Lower leg skin (tissue), 3 donors: ENCODE data around the gene ISY1.

Experiments
- POLR2A ChIP-seq, 2 donors: fragments of 450-650 bp; IDR thresholded peaks; one replicate each; pipeline ENCODE4 v1.6.1; 2016 to 2017; ENCODE audit warnings: antibody characterized with exemption in 2 of 2, mild to moderate bottlenecking in 1 of 2, moderate library complexity in 1 of 2
- TF ChIP-seq, protein P1 (sequence below), 3 donors: fragments of 450-650 bp; IDR thresholded peaks; one replicate each; pipeline ENCODE4 v1.5.1; 2016; ENCODE audit warnings: antibody characterized with exemption in 3 of 3, mild to moderate bottlenecking in 3 of 3, moderate library complexity in 2 of 3

DNA sequence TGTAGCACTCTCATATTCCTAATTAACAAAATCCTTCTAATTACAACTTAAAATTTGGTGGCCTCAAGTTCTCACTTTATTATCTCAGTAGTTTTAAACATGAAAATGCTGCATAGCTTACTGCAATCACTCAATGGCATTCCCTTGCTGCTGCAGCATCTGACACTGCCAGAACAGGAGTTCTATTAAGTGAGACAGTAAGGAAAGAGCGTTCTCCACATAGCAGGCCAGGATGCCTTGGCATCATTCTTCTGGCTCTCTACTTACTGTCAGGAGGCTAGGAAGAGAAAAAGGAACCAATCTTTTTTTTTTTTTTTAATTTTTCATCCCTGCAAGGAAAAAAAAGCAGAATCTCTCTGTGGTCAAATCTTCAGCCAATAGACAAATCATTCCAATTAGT is 19.6 kb upstream of the ISY1 start:
- TF ChIP-seq, protein P1, sequence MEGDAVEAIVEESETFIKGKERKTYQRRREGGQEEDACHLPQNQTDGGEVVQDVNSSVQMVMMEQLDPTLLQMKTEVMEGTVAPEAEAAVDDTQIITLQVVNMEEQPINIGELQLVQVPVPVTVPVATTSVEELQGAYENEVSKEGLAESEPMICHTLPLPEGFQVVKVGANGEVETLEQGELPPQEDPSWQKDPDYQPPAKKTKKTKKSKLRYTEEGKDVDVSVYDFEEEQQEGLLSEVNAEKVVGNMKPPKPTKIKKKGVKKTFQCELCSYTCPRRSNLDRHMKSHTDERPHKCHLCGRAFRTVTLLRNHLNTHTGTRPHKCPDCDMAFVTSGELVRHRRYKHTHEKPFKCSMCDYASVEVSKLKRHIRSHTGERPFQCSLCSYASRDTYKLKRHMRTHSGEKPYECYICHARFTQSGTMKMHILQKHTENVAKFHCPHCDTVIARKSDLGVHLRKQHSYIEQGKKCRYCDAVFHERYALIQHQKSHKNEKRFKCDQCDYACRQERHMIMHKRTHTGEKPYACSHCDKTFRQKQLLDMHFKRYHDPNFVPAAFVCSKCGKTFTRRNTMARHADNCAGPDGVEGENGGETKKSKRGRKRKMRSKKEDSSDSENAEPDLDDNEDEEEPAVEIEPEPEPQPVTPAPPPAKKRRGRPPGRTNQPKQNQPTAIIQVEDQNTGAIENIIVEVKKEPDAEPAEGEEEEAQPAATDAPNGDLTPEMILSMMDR (IDR thresholded peaks at IDR 0.05): no peak
- no peak for TF ChIP-seq POLR2A (IDR thresholded peaks at IDR 0.05)
